Neural cell (in vitro differentiated cells): ENCODE results near the gene UBA1. TPM values are rescaled to one million over a fixed set of nuclear protein-coding genes. Genes with fewer than 3 reads are reported as not detected.

Source experiments
- H2AFZ ChIP-seq: fragments of 200-600, 300-800 bp; sonication (generic), shearing (Covaris generic); 2 replicates; pipeline ENCODE4 v1.6.0; 2014; ENCODE audit warnings: low read depth, mild to moderate bottlenecking, antibody characterized with exemption, low read length, moderate library complexity
- H3F3A ChIP-seq: fragments of 200-600 bp; shearing (Covaris generic); 2 replicates; pipeline ENCODE4 v1.6.1; 2016; ENCODE audit warnings: mild to moderate bottlenecking, moderate library complexity, mixed read lengths, antibody characterized with exemption, low read length; ENCODE audit not compliant: insufficient read depth, poor library complexity, severe bottlenecking
- H3K27ac ChIP-seq: fragments of 200-600, 300-800 bp; sonication (generic), shearing (Covaris generic); 2 replicates; pipeline ENCODE4 v1.5.1; 2014; ENCODE audit warnings: mild to moderate bottlenecking, low read length, moderate library complexity
- H3K27me3 ChIP-seq: fragments of 300-800, 200-600 bp; sonication (generic), shearing (Covaris generic); 2 replicates; pipeline ENCODE4 v1.6.0; 2014; ENCODE audit warnings: mild to moderate bottlenecking, low read depth, low read length, moderate library complexity; ENCODE audit not compliant: insufficient read depth
- H3K36me3 ChIP-seq: fragments of 300-800, 200-600 bp; sonication (generic), shearing (Covaris generic); 2 replicates; pipeline ENCODE4 v1.5.1; 2014; ENCODE audit warnings: mild to moderate bottlenecking, antibody characterized with exemption, low read length, moderate library complexity; ENCODE audit not compliant: insufficient read depth
- H3K4me2 ChIP-seq: fragments of 300-800, 200-600 bp; sonication (generic), shearing (Covaris generic); 2 replicates; pipeline ENCODE4 v1.6.0; 2014; ENCODE audit warnings: mild to moderate bottlenecking, low read length
- H3K4me3 ChIP-seq: fragments of 300-800, 200-600 bp; sonication (generic), shearing (Covaris generic); 2 replicates; pipeline ENCODE4 v1.5.1; 2014; ENCODE audit warnings: mild to moderate bottlenecking, low read length, moderate library complexity
- H3K79me2 ChIP-seq: fragments of 200-600 bp; shearing (Covaris generic); replicated peaks from 2 replicates; pipeline ENCODE4 v1.6.0; 2014; ENCODE audit warnings: mild to moderate bottlenecking, low read length, moderate library complexity; ENCODE audit not compliant: insufficient read depth
- H3K9ac ChIP-seq: fragments of 300-800, 200-600 bp; sonication (generic), shearing (Covaris generic); 2 replicates; pipeline ENCODE4 v1.6.1; 2016; ENCODE audit warnings: mild to moderate bottlenecking, low read length, mixed read lengths
- H3K9me2 ChIP-seq: fragments of 200-600 bp; shearing (Covaris generic); 2 replicates; pipeline ENCODE4 v1.6.1; 2016; ENCODE audit warnings: mild to moderate bottlenecking, low read length, mixed read lengths; ENCODE audit not compliant: insufficient read depth
- H3K9me3 ChIP-seq: fragments of 200-600, 300-800 bp; sonication (generic), shearing (Covaris generic); 2 replicates; pipeline ENCODE4 v1.6.1; 2016; ENCODE audit warnings: mild to moderate bottlenecking, mixed run types, low read length, moderate library complexity, mixed read lengths
- H4K20me1 ChIP-seq: fragments of 200-600 bp; shearing (Covaris generic); 2 replicates; pipeline ENCODE4 v1.6.1; 2016; ENCODE audit warnings: mild to moderate bottlenecking, mixed run types; ENCODE audit not compliant: insufficient read depth
- EP300 ChIP-seq: fragments of 450-650 bp; conservative IDR thresholded peaks from 2 replicates; pipeline ENCODE4 v1.6.1; 2014; ENCODE audit warnings: antibody characterized with exemption, mild to moderate bottlenecking, moderate library complexity; ENCODE audit not compliant: poor library complexity, severe bottlenecking
- EZH2 ChIP-seq: fragments of 200-600, 300-800 bp; shearing (Covaris generic), sonication (generic); IDR thresholded peaks from 2 replicates; pipeline ENCODE4 v1.6.1; 2014; ENCODE audit warnings: antibody characterized with exemption, low read length, borderline replicate concordance, mild to moderate bottlenecking; ENCODE audit not compliant: insufficient read depth, poor library complexity, severe bottlenecking
- MXI1 ChIP-seq: fragments of 450-650 bp; conservative IDR thresholded peaks from 2 replicates; pipeline ENCODE4 v1.6.1; 2014; ENCODE audit warnings: antibody characterized with exemption, mild to moderate bottlenecking; ENCODE audit not compliant: poor library complexity, severe bottlenecking
- POLR2AphosphoS5 ChIP-seq: IDR thresholded peaks from 2 replicates; pipeline ENCODE4 v1.6.1; 2012
- RAD21 ChIP-seq: fragments of 450-650 bp; conservative IDR thresholded peaks from 2 replicates; pipeline ENCODE4 v1.6.1; 2014; ENCODE audit warnings: antibody characterized with exemption, mild to moderate bottlenecking, moderate library complexity
- REST ChIP-seq: IDR thresholded peaks from 2 replicates; pipeline ENCODE4 v1.6.1; 2012; ENCODE audit warnings: borderline replicate concordance
- SMC3 ChIP-seq: fragments of 450-650 bp; conservative IDR thresholded peaks from 2 replicates; pipeline ENCODE4 v1.6.1; 2014; ENCODE audit warnings: antibody characterized with exemption, mild to moderate bottlenecking, moderate library complexity; ENCODE audit not compliant: poor library complexity
- TAF1 ChIP-seq: IDR thresholded peaks from 2 replicates; pipeline ENCODE4 v1.6.1; 2012; ENCODE audit warnings: low read depth
- polyA plus RNA-seq: library from polyadenylated mRNA; depleted of rRNA; stranded (reverse); fragments of >200 nt; gene quantifications from 2 replicates; pipeline ENCODE4 v1.2.3, GENCODE V29; 2014
- TF ChIP-seq, protein P1 (sequence below): fragments of 450-650 bp; IDR thresholded peaks from 2 replicates; pipeline ENCODE4 v1.5.1; 2014; ENCODE audit warnings: antibody characterized with exemption, mild to moderate bottlenecking, moderate library complexity; ENCODE audit not compliant: poor library complexity, severe bottlenecking

The UBA1 gene
- polyA plus RNA-seq, 1 donor from 2014 or later: 132 TPM

DNA sequence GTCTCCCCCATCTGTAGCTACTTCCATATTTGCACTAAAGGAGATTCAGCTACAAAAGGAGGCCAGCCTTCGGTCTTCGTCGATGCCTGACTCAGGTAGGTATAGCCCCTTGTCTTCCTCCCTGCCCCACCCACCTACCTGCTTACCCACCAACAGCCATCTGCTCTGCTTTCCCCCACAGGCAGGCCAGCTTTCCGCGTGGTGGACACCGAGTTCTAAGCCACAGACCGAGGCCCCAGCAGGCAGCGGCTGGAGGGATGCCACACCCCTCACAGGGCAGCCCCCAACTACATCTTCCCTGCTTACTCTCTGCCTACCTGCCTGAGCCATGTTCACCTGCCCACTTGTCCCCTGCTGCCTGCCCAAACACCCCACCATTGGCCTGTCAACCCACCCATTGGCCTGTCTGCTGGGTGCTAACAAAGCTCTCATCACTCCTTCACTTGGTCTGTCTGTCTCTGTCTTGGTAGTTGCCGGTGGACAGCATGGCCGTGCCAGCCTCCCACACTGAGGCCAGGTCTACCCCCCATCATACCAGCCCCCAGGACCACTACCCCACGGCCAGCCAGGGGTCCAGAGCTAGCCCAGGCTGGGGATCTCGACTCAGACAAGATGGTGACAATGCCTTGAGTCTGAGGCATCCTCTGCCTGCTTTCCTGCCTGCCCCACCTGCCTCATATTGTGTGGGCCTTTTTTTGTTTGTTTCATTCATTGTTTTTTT is 35.1 kb downstream of the UBA1 start:
- H4K20me1 ChIP-seq: no peaks in the 10 kb centered on the region
- no peaks in the 10 kb centered on the region for H3K36me3 ChIP-seq
- H3K79me2 ChIP-seq: peaks cover under 1% of the 10 kb centered on the region
- H3F3A ChIP-seq: no peaks in the 10 kb centered on the region
- H3K27me3 ChIP-seq: no peaks in the 10 kb centered on the region
- H3K4me2 ChIP-seq: no peak overlapping the region
- no peaks in the 10 kb centered on the region for H3K9me2 ChIP-seq
- H3K9me3 ChIP-seq: no peaks in the 10 kb centered on the region
- no peak overlapping the region for H3K27ac ChIP-seq
- H3K9ac ChIP-seq: no peak overlapping the region
- H2AFZ ChIP-seq: no peak overlapping the region
- TF ChIP-seq MXI1 (no peak), REST (no peak), RAD21 (no peak), SMC3 (no peak), TAF1 (no peak), EZH2 (no peak), POLR2AphosphoS5 (no peak), EP300 (no peak)
- TF ChIP-seq, protein P1, sequence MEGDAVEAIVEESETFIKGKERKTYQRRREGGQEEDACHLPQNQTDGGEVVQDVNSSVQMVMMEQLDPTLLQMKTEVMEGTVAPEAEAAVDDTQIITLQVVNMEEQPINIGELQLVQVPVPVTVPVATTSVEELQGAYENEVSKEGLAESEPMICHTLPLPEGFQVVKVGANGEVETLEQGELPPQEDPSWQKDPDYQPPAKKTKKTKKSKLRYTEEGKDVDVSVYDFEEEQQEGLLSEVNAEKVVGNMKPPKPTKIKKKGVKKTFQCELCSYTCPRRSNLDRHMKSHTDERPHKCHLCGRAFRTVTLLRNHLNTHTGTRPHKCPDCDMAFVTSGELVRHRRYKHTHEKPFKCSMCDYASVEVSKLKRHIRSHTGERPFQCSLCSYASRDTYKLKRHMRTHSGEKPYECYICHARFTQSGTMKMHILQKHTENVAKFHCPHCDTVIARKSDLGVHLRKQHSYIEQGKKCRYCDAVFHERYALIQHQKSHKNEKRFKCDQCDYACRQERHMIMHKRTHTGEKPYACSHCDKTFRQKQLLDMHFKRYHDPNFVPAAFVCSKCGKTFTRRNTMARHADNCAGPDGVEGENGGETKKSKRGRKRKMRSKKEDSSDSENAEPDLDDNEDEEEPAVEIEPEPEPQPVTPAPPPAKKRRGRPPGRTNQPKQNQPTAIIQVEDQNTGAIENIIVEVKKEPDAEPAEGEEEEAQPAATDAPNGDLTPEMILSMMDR: no peak
- H3K4me3 ChIP-seq: no peak overlapping the region

- TF ChIP-seq EZH2 (no peak), MXI1 (no peak), SMC3 (no peak), RAD21 (no peak), EP300 (no peak), POLR2AphosphoS5 (no peak), TAF1 (no peak), REST (no peak)
- TF ChIP-seq, protein P1: no peak
- Histone ChIP-seq H3K9me2 (no peaks in the 10 kb centered on the region), H3K27ac (no peak overlapping the region), H4K20me1 (no peaks in the 10 kb centered on the region), H3K4me2 (no peak overlapping the region), H3K9ac (no peak overlapping the region), H3K36me3 (no peaks in the 10 kb centered on the region), H3F3A (no peaks in the 10 kb centered on the region), H3K9me3 (no peaks in the 10 kb centered on the region), H2AFZ (no peak overlapping the region), H3K4me3 (no peak overlapping the region), H3K27me3 (no peaks in the 10 kb centered on the region), H3K79me2 (peaks cover 8% of the 10 kb centered on the region)
Measured at GRCh38 chrX:47229427-47229826, 35.8 kb downstream of the UBA1 start.
